ENCODE results near the gene CD9. TPM values are rescaled to one million over a fixed set of nuclear protein-coding genes. Genes with fewer than 3 reads are reported as not detected.
"Not testable (repeated sequence)": the region's sequence is repeated elsewhere in the genome, so short reads cannot be mapped to it uniquely, and the experiment has no call there.

Gene CD9
- total RNA-seq, 2 experiments from 2014 or later: 0.90 to 1.0 TPM

DNA sequence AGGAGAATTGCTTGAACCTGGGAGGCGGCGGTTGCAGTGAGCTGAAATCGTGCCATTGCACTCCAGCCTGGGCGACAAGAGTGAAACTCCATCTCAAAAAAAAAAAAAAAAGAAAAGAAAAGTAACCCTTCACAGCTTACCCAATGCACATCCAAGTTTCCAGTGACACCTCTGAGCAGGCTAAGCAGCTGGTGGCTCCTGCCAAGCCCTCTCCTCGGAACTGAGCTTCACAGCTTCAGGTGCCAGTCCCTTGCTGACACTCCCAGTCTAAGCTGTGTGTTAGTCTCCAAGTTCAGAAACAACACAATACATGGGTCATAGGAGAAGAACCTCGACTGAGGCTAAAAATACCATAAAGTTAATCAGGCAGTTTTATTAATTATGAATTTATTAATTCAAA, 7.9 kb downstream of the CD9 start:
- H3K4me3 Mint-ChIP-seq: no peak overlapping the region
- CTCF ChIA-PET: interaction anchor here (0.7 kb wide), 1 partner anchor 12 kb away, joined by 3 read pairs; no protein-coding TSS in a partner anchor
- DNase-seq: no peak
- POLR2A ChIA-PET: no interaction called here
- H3K9me3 Mint-ChIP-seq: no peaks in the 10 kb centered on the region
- peaks cover 18% of the 10 kb centered on the region for H3K27me3 Mint-ChIP-seq
- no peaks in the 10 kb centered on the region for H3K36me3 Mint-ChIP-seq (ENCODE audit: low read depth)
- H3K27ac Mint-ChIP-seq: no peak overlapping the region
- H3K4me1 Mint-ChIP-seq: peaks cover 7% of the 10 kb centered on the region

GRCh38 chr12:6209428-6209827, 9.2 kb downstream of the CD9 start:
- H3K27ac Mint-ChIP-seq; H3K9me3 Mint-ChIP-seq; H3K4me1 Mint-ChIP-seq; DNase-seq; H3K4me3 Mint-ChIP-seq; POLR2A ChIA-PET; H3K36me3 Mint-ChIP-seq (ENCODE audit: low read depth): not testable (repeated sequence)
- CTCF ChIA-PET: interaction anchor here (1.4 kb wide), 1 partner anchor 14 kb away, joined by 4 read pairs; no protein-coding TSS in a partner anchor
- peaks cover 15% of the 10 kb centered on the region for H3K27me3 Mint-ChIP-seq

GRCh38 chr12:6211421-6211869, 11.2 kb downstream of the CD9 start:
- H3K9me3 Mint-ChIP-seq: no peaks in the 10 kb centered on the region
- no peak overlapping the region for H3K4me3 Mint-ChIP-seq
- CTCF ChIA-PET: interaction anchor here (1.0 to 2.3 kb wide), 2 partner anchors 16 kb away, joined by 3 to 8 read pairs; no protein-coding TSS in a partner anchor
- H3K27ac Mint-ChIP-seq: no peak overlapping the region
- no peaks in the 10 kb centered on the region for H3K36me3 Mint-ChIP-seq (ENCODE audit: low read depth)
- POLR2A ChIA-PET: no interaction called here
- H3K4me1 Mint-ChIP-seq: no peaks in the 10 kb centered on the region
- H3K27me3 Mint-ChIP-seq: peaks cover 14% of the 10 kb centered on the region
- no peak for DNase-seq

DNA sequence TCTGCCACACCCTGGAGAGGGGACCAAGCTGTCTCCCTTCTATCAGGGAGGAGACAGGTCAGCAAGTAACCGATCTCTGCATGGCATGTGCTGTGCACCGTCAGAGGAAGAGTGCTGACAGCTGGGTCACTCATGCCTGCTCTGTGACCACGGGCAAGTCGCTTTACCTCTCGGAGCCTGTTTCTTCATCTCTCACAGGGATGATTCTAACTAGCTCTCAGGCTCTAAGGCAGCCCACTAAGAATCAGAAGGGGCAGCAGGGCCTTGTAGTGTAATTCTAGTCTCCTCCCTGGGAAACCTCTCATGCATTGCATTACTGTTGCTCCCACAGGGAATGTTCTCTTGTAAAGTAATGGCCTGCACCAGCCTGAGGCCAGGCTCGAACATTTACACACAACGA, 11.9 kb downstream of the CD9 start:
- no peak for DNase-seq
- ChIA-PET POLR2A (no interaction called here), CTCF (interaction anchor here (1.0 to 2.3 kb wide), 2 partner anchors 16 to 17 kb away, joined by 3 to 8 read pairs; no protein-coding TSS in a partner anchor)
- Mint-ChIP-seq H3K4me1 (no peaks in the 10 kb centered on the region), H3K27ac (no peak overlapping the region), H3K27me3 (peaks cover 10% of the 10 kb centered on the region), H3K9me3 (no peaks in the 10 kb centered on the region), H3K4me3 (no peak overlapping the region), H3K36me3 (ENCODE audit: low read depth) (no peaks in the 10 kb centered on the region)

DNA sequence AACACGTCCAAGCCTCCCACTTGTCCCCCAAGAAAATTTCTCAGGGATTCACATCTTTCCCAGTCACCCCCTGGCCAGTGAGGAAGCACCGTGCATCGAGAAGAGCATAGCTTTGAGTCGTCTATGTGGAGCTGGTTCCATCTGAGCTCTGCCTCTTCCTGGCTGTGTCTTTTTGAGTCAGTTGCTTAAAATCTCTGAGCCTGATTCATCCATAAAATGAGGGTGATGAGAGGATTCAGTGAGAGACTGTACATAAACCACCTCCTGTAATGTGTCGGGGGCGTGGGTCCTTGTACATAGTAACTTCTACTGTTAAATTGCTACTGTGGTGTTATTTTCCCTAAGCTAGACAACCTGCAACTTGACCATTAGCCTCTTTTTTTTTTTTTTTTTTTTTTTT, 13.8 kb downstream of the CD9 start:
- H3K27me3 Mint-ChIP-seq: peaks cover 10% of the 10 kb centered on the region
- POLR2A ChIA-PET: no interaction called here

DNA sequence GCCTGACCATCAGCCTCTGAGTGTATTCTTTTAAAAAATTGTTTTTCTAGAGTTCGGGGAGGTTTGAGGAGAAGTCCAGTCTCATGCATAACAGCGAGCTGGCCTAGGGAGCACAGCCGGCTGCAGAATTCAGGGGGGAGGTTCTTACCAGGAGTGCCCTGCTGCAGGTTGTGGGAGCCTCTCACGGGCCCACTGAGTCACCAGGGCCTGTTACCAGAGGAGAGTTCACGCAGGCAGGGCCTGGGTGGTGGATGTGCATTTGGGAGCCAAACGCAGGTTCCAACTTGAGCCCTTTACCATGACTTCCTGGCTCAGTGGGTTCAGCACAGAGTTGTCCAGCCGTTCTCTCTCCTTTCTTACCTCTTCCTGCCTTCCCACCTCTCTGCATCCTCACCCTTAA, 14.4 kb downstream of the CD9 start:
- no peak for DNase-seq
- Mint-ChIP-seq H3K27ac (no peak overlapping the region), H3K4me1 (peaks cover 5% of the 10 kb centered on the region), H3K36me3 (ENCODE audit: low read depth) (no peaks in the 10 kb centered on the region), H3K4me3 (no peak overlapping the region), H3K9me3 (no peaks in the 10 kb centered on the region), H3K27me3 (peaks cover 10% of the 10 kb centered on the region)
- POLR2A ChIA-PET: no interaction called here
- CTCF ChIA-PET: interaction anchor here (1.4 kb wide), 1 partner anchor 19 kb away, joined by 5 read pairs; no protein-coding TSS in a partner anchor

More for the DNA sequence above, 13.8 kb downstream of the CD9 start:
- no peaks in the 10 kb centered on the region for H3K36me3 Mint-ChIP-seq (ENCODE audit: low read depth)
- no peak overlapping the region for H3K4me3 Mint-ChIP-seq
- no peak for DNase-seq
- CTCF ChIA-PET: interaction anchor here (1.2 to 1.4 kb wide), 2 partner anchors 19 to 65 kb away, joined by 3 to 5 read pairs; no protein-coding TSS in a partner anchor
- H3K9me3 Mint-ChIP-seq: no peaks in the 10 kb centered on the region
- H3K27ac Mint-ChIP-seq: no peak overlapping the region
- H3K4me1 Mint-ChIP-seq: peaks cover 5% of the 10 kb centered on the region

DNA sequence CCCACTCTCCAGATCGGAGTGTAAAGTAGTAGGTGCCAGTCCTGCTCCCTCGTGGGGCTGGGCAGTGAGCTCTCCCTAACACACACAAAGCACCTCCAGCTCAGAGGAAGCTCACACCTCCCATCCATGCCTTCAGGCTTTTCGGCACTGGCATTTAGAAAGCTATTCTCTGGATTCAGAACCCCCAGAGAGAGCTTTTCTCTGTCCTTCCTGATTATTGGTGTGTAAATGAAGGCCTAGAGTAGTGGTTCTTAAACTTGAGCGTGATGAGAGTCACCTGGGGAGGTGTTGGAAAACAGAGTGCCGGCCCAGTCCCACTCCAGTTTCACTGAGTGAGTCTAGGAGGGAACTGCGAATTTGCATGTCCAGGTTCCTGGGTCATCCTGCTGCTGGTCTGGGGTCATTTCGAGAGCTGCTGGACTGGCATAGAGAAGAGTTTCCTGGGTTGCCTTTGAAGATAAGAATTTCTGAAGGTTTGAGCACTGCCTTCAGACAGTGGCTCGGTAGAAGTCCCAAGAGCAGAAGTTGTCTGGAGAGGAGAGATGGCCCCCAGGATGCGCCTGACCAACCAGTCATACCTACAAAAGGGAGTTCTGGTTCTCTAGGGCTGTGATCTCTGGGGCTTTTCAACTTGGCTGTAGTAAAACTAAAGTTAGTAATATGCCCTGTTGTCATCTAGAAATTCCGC, 15.1 kb downstream of the CD9 start:
- H3K27me3 Mint-ChIP-seq: peaks cover 16% of the 10 kb centered on the region
- H3K9me3 Mint-ChIP-seq: no peaks in the 10 kb centered on the region
- DNase-seq: no peak
- H3K4me3 Mint-ChIP-seq: no peak overlapping the region
- H3K36me3 Mint-ChIP-seq (ENCODE audit: low read depth): no peaks in the 10 kb centered on the region
- ChIA-PET POLR2A (no interaction called here), CTCF (interaction anchor here (1.4 kb wide), 1 partner anchor 20 kb away, joined by 5 read pairs; no protein-coding TSS in a partner anchor)
- peaks cover 5% of the 10 kb centered on the region for H3K4me1 Mint-ChIP-seq
- H3K27ac Mint-ChIP-seq: no peak overlapping the region

- no peak for DNase-seq
- Mint-ChIP-seq H3K4me3 (no peak overlapping the region), H3K27me3 (peaks cover 17% of the 10 kb centered on the region), H3K27ac (no peak overlapping the region), H3K4me1 (peaks cover 5% of the 10 kb centered on the region), H3K36me3 (ENCODE audit: low read depth) (no peaks in the 10 kb centered on the region), H3K9me3 (no peaks in the 10 kb centered on the region)
- ChIA-PET CTCF (no interaction called here), POLR2A (no interaction called here)
These were observed 15.8 kb downstream of the CD9 start for GRCh38 chr12:6215932-6216494.

GRCh38 chr12:6216581-6216980, 16.4 kb downstream of the CD9 start:
- CTCF ChIA-PET: no interaction called here
- H3K4me1 Mint-ChIP-seq: peaks cover 5% of the 10 kb centered on the region
- no peaks in the 10 kb centered on the region for H3K36me3 Mint-ChIP-seq (ENCODE audit: low read depth)
- peaks cover 17% of the 10 kb centered on the region for H3K27me3 Mint-ChIP-seq
- POLR2A ChIA-PET: no interaction called here
- no peak for DNase-seq
- no peak overlapping the region for H3K27ac Mint-ChIP-seq
- H3K4me3 Mint-ChIP-seq: no peak overlapping the region
- no peaks in the 10 kb centered on the region for H3K9me3 Mint-ChIP-seq

GRCh38 chr12:6218347-6218925, 18.2 kb downstream of the CD9 start:
- no peak overlapping the region for H3K4me3 Mint-ChIP-seq
- ChIA-PET POLR2A (no interaction called here), CTCF (no interaction called here)
- no peaks in the 10 kb centered on the region for H3K9me3 Mint-ChIP-seq
- H3K27ac Mint-ChIP-seq: no peak overlapping the region
- H3K36me3 Mint-ChIP-seq (ENCODE audit: low read depth): no peaks in the 10 kb centered on the region
- peaks cover 5% of the 10 kb centered on the region for H3K4me1 Mint-ChIP-seq
- H3K27me3 Mint-ChIP-seq: peaks cover 10% of the 10 kb centered on the region
- DNase-seq: no peak

- ChIA-PET CTCF (no interaction called here), POLR2A (no interaction called here)
- Mint-ChIP-seq H3K9me3 (no peaks in the 10 kb centered on the region), H3K4me3 (no peak overlapping the region), H3K27me3 (peaks cover 6% of the 10 kb centered on the region), H3K4me1 (peaks cover 5% of the 10 kb centered on the region), H3K27ac (no peak overlapping the region), H3K36me3 (ENCODE audit: low read depth) (no peaks in the 10 kb centered on the region)
- no peak for DNase-seq
These were observed 19.8 kb downstream of the CD9 start for GRCh38 chr12:6219980-6220379.

- H3K4me1 Mint-ChIP-seq: peaks cover 5% of the 10 kb centered on the region
- H3K36me3 Mint-ChIP-seq (ENCODE audit: low read depth): no peaks in the 10 kb centered on the region
- no peak for DNase-seq
- H3K4me3 Mint-ChIP-seq: no peak overlapping the region
- H3K27me3 Mint-ChIP-seq: peaks cover 6% of the 10 kb centered on the region
- ChIA-PET CTCF (interaction anchor here (1.1 kb wide), 1 partner anchor 57 kb away, joined by 3 read pairs; no protein-coding TSS in a partner anchor), POLR2A (no interaction called here)
- H3K27ac Mint-ChIP-seq: no peak overlapping the region
- H3K9me3 Mint-ChIP-seq: no peaks in the 10 kb centered on the region
These were observed 20.9 kb downstream of the CD9 start for GRCh38 chr12:6221146-6221545.

GRCh38 chr12:6222078-6222654, 22.0 kb downstream of the CD9 start:
- POLR2A ChIA-PET: no interaction called here

More at GRCh38 chr12:6222078-6222654, 22.0 kb downstream of the CD9 start:
- DNase-seq: no peak
- peaks cover 6% of the 10 kb centered on the region for H3K27me3 Mint-ChIP-seq
- H3K4me1 Mint-ChIP-seq: peaks cover 5% of the 10 kb centered on the region
- no peak overlapping the region for H3K27ac Mint-ChIP-seq
- H3K4me3 Mint-ChIP-seq: no peak overlapping the region
- CTCF ChIA-PET: interaction anchor here (0.6 to 1.1 kb wide), 2 partner anchors 56 to 922 kb away, joined by 3 to 4 read pairs; no protein-coding TSS in a partner anchor
- H3K36me3 Mint-ChIP-seq (ENCODE audit: low read depth): no peaks in the 10 kb centered on the region
- H3K9me3 Mint-ChIP-seq: no peaks in the 10 kb centered on the region

All from activated CD4-positive, alpha-beta memory T cell treated with anti-CD3 and anti-CD28 coated beads, Interleukin-2, amount 10 ng/mL, durations not matched to agents 7 days and 5 days (primary cell).